GM18870 (cell line): Measurements from ENCODE around the gene PLAU.
"Not testable (repeated sequence)": the region's sequence is repeated elsewhere in the genome, so short reads cannot be mapped to it uniquely, and the experiment has no call there.

ENCODE experiments used
- ATAC-seq: cut with Tn5 transposase; IDR thresholded peaks from one replicate; pipeline ENCODE4 v1.9.1; 2021; ENCODE audit warnings: moderate library complexity; ENCODE audit not compliant: unreplicated experiment

Gene PLAU

GRCh38 chr10:73948947-73949633 is 38.2 kb downstream of the PLAU start:
- no peak for ATAC-seq

GRCh38 chr10:73950155-73950948 is 39.4 kb downstream of the PLAU start:
- ATAC-seq: no peak

- no peak for ATAC-seq
Measured at GRCh38 chr10:73953665-73954064, 42.7 kb downstream of the PLAU start.

- ATAC-seq: no peak
Measured at GRCh38 chr10:73954737-73955136, 43.8 kb downstream of the PLAU start.

GRCh38 chr10:73955719-73956118 is 44.8 kb downstream of the PLAU start:
- ATAC-seq: no peak

- ATAC-seq: peak; percentile 51
Measured at GRCh38 chr10:73956476-73957359, 45.8 kb downstream of the PLAU start.

- peak; percentile 37 for ATAC-seq
Measured at GRCh38 chr10:73959484-73960243, 48.7 kb downstream of the PLAU start.

GRCh38 chr10:73962386-73962785 is 51.5 kb downstream of the PLAU start:
- ATAC-seq: no peak

GRCh38 chr10:73963533-73963932 is 52.6 kb downstream of the PLAU start:
- ATAC-seq: not testable (repeated sequence)

- no peak for ATAC-seq
Measured at GRCh38 chr10:73964743-73965142, 53.8 kb downstream of the PLAU start.

- not testable (repeated sequence) for ATAC-seq
Measured at GRCh38 chr10:73965267-73965889, 54.4 kb downstream of the PLAU start.

- no peak for ATAC-seq
Measured at GRCh38 chr10:73965890-73966768, 55.2 kb downstream of the PLAU start.

GRCh38 chr10:73967022-73967429 is 56.1 kb downstream of the PLAU start:
- no peak for ATAC-seq
